HG02588 (cell line): ENCODE measurements around the gene CYP4A22.
"Not testable (repeated sequence)": the region's sequence is repeated elsewhere in the genome, so short reads cannot be mapped to it uniquely, and the experiment has no call there.

Experiments
- ATAC-seq: cut with Tn5 transposase; IDR thresholded peaks from one replicate; pipeline ENCODE4 v1.9.1; 2021; ENCODE audit warnings: mild to moderate bottlenecking, moderate library complexity; ENCODE audit not compliant: unreplicated experiment

Gene CYP4A22

DNA sequence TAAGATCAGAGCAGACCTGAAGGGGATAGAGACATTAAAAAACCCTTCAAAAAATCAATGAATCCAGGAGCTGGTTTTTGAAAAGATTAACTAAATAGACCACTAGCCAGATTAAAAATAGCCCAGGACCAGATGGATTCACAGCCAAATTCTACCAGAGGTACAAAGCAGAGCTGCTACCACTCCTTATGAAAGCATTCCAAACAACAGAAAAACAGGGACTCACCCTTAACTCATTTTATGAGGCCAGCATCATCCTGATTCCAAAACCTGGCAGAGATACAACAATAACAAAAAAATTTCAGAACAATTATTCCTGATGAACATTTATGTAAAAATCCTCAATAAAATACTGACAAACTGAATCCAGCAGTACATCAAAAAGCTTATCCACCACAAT is 19.2 kb downstream of the CYP4A22 start:
- ATAC-seq = not testable (repeated sequence)

- not testable (repeated sequence) for ATAC-seq
Observed at GRCh38 chr1:47157957-47158356, 20.7 kb downstream of the CYP4A22 start.

DNA sequence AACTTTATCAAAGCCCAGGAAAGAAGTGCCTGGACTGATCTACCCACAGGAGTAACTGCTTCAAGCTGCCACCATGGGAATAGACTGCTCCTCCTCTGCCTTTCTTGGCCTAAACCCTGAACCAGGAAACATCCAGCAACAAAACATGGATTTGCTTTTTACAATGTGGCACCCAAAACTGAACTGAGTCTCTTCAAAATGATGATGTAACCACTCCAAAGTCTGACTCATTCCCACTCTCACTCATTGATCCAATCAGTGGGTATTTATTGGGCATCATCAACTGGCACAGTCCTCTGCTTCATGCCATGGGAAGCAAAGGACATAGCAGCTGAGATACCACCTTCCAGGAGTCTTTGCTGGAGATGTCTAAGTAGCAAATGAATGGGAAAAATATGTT is 23.5 kb downstream of the CYP4A22 start:
- ATAC-seq = no peak

DNA sequence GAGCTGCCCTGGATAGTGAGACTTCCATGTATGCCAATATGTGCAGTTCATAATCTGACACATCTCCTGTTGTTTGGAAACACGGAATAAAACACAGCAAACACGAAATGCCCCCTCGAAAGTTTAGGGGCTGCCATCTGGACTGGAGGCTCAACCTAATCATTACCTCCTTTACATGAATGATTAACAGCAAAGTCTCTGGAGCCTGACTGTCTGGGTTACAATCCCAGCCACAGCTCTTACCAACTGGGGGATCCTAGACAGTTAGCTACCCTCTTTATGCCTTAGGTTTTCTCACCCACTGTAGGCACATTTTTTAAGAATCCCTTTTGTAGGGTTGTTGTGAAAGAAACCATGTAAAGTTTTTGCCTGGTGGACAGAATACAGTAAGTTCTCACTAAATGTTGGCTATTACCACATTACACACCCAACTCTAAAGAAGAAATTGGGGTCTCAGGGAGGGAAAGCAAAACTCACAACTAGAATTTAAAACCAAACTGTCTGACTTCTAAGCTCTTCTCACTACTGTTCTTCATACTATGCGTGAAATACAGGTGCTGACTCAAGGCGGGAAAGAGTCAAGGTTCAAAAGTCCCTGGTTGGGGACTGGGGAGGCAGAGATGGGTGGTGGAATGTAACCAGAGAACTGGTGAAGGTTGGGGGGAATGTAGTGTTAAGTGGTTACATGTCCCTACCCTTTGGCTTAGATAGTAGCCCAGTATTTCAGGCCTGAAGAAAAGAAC is 24.2 kb downstream of the CYP4A22 start:
- no peak for ATAC-seq

- ATAC-seq = no peak
Observed at GRCh38 chr1:47164552-47164951, 27.3 kb downstream of the CYP4A22 start.

- ATAC-seq = no peak
Observed at GRCh38 chr1:47172782-47173181, 35.5 kb downstream of the CYP4A22 start.

GRCh38 chr1:47174656-47175020 is 37.4 kb downstream of the CYP4A22 start:
- ATAC-seq = no peak

- ATAC-seq = peak; percentile 49
Observed at GRCh38 chr1:47175227-47175934, 38.1 kb downstream of the CYP4A22 start.

- no peak for ATAC-seq
Observed at GRCh38 chr1:47178020-47178419, 40.8 kb downstream of the CYP4A22 start.

DNA sequence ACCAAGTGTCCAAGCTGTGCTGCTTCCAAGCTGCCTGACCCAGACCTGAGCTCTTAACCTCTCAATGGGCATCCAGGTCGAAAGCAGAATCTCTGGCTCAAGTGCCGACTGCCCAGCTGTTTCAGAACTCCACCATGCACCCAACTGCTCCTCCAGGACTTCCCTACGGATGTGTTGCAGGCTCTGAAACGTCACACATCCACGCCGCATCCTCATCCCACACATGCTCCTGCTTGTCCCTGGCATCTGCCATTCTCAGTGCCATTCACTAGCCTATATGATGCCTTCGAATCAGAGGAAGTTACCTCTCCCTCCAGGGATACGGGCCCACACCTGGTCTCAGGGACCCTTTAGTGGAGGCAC is 41.4 kb downstream of the CYP4A22 start:
- no peak for ATAC-seq

GRCh38 chr1:47179017-47179987 is 42.1 kb downstream of the CYP4A22 start:
- peak; percentile 78 for ATAC-seq

DNA sequence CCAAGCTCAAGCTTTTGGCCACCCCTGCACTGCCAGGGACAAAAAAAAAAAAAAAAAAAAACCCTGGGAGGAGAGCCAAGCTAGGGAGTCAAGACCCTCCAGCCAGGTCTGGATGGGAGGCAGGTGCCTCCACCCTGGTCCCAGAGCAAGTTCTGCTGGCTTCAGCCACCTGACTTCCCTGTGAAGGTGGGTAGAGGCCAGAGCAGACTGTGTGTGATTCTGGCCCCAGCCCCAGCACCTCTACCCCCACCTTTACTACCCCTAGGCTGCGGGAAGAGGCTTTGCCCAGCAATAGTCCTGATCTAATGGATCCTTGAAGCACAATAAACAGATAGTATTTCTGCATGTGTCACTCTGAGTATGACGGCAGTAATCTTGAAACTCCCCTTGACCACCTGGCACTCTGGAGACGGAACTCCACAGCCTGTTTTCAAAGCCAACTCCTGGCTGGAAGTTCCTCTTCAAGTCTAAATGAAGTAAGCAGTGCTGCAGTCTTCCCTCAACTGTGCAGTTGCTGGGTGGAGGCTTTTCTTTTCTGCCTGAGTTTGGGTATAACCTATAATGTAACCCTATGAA is 42.8 kb downstream of the CYP4A22 start:
- no peak for ATAC-seq

GRCh38 chr1:47180603-47181094 is 43.4 kb downstream of the CYP4A22 start:
- no peak for ATAC-seq

DNA sequence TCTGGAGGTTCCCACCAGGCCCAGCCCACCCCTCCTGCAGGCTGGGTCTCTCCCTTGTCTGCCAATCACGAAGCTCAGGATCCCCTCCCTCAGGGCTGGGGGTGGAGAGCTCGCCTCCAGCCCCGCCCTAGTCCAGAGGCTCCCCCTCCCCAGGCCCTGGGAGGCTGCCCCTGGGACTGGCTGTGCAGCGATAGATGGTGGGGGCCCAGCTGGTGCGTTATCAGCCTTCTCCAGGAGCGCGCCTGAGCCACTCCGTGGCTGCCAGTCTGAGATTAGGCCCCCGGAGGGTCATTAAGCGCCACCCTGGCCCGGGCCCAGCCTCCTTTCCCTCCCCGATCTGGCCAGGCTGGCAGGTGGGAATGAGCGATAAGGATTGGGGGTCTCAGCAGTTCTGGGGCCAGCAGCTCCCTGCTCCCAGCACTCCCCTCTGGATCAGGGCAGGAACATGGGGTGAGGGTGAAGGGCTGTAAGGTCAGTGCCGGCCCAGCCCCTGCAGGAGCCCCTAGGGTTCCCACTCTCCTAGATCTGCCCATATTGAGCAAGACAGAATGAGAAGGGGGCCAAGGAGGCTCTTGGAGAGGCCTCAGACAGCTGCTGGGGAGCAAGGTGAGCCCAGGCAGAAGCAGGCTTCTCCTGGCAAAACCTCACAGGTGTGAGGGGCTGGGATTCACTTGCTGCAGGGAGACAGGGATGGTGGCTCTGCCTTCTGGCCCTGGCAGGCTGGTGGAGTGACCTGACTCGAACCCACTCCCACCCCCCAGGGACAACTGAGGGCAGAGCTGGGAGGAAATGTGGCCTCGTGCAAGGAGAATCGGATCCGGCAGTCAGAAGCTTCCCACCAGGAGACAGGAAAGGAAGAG is 44.1 kb downstream of the CYP4A22 start:
- ATAC-seq = no peak

GRCh38 chr1:47181955-47182675 is 44.9 kb downstream of the CYP4A22 start:
- ATAC-seq = no peak

GRCh38 chr1:47182676-47183235 is 45.5 kb downstream of the CYP4A22 start:
- no peak for ATAC-seq

DNA sequence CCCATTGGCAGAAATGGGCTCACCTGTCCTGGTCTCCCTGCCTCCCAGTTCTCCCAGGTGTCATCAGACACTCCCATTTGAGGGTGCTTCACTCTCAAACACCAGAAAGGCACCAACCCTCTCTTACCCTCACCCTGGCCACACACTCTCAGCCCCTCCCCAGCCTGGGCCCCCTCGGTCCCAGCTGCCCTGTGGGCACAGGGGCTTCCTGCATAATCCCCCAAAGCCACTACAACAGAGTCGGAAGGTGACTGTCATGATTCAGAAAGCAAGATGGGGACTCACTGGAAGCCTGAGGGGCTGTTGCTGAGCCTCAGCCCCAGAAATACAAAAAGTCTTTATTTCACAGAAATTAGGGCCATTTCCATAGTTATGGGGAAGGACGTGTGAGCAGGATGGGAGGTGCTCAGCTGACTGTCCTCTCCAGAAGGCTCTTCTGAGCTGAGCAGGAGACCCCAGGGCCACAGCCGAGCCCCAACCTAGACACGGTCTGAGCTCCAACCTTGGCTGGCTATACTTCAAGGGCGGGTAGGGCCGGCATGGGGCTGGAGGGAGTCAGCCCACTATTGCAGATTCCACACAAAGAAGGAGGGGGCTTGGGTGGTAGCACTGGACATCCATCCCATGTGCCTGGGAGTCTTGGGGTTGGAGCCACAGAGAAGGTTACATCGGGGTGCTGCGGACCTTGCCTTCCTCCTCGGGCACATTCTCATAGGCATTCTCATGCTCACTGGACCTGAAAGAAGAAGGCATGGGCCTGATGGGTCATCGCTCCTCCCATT is 46.3 kb downstream of the CYP4A22 start:
- ATAC-seq = no peak
